Stimulated activated CD8-positive, alpha-beta memory T cell treated with anti-CD3 and anti-CD28 coated beads, Interleukin-15, amount 100 ng/mL, for 48 hours (primary cell): ENCODE data around the gene PTPRD.
"Not testable (repeated sequence)": the region's sequence is repeated elsewhere in the genome, so short reads cannot be mapped to it uniquely, and the experiment has no call there.

Experiments
- DNase-seq, 2 donors: peaks; one replicate each; pipeline ENCODE4 v3.0.0-alpha.2; 2020; ENCODE audit warnings: low read depth in 2 of 2

The PTPRD gene

GRCh38 chr9:9498846-9499245, 1114.0 kb downstream of the PTPRD start:
- DNase-seq = no peak

- no peak for DNase-seq
Measured at GRCh38 chr9:9498128-9498527, 1114.7 kb downstream of the PTPRD start.

- no peak for DNase-seq
Measured at GRCh38 chr9:9494336-9494735, 1118.5 kb downstream of the PTPRD start.

GRCh38 chr9:9492506-9492905, 1120.3 kb downstream of the PTPRD start:
- DNase-seq = no peak

GRCh38 chr9:9489183-9489582, 1123.6 kb downstream of the PTPRD start:
- no peak for DNase-seq

GRCh38 chr9:9483175-9483574, 1129.6 kb downstream of the PTPRD start:
- no peak for DNase-seq

- DNase-seq = no peak
Measured at GRCh38 chr9:9478741-9479140, 1134.1 kb downstream of the PTPRD start.

- DNase-seq = no peak
Measured at GRCh38 chr9:9469271-9469670, 1143.5 kb downstream of the PTPRD start.

GRCh38 chr9:9441874-9442273, 1170.9 kb downstream of the PTPRD start:
- DNase-seq = not testable (repeated sequence)

- DNase-seq = no peak
Measured at GRCh38 chr9:9437641-9438040, 1175.2 kb downstream of the PTPRD start.

GRCh38 chr9:9426454-9426853, 1186.3 kb downstream of the PTPRD start:
- not testable (repeated sequence) for DNase-seq

- DNase-seq = no peak
Measured at GRCh38 chr9:9412241-9412640, 1200.6 kb downstream of the PTPRD start.

GRCh38 chr9:9410736-9411135, 1202.1 kb downstream of the PTPRD start:
- DNase-seq = no peak

GRCh38 chr9:9399982-9400381, 1212.8 kb downstream of the PTPRD start:
- DNase-seq = no peak

GRCh38 chr9:9396518-9396917, 1216.3 kb downstream of the PTPRD start:
- DNase-seq = no peak

GRCh38 chr9:9395539-9395938, 1217.3 kb downstream of the PTPRD start:
- no peak for DNase-seq

- no peak for DNase-seq
Measured at GRCh38 chr9:9392755-9393154, 1220.0 kb downstream of the PTPRD start.

GRCh38 chr9:9389904-9390303, 1222.9 kb downstream of the PTPRD start:
- no peak for DNase-seq

GRCh38 chr9:9387511-9388115, 1225.2 kb downstream of the PTPRD start:
- no peak for DNase-seq

GRCh38 chr9:9362332-9362731, 1250.5 kb downstream of the PTPRD start:
- DNase-seq = no peak

- no peak for DNase-seq
Measured at GRCh38 chr9:9352877-9353481, 1259.8 kb downstream of the PTPRD start.

- DNase-seq = no peak
Measured at GRCh38 chr9:9341203-9341602, 1271.6 kb downstream of the PTPRD start.

GRCh38 chr9:9337129-9337528, 1275.7 kb downstream of the PTPRD start:
- DNase-seq = no peak

- no peak for DNase-seq
Measured at GRCh38 chr9:9326749-9327148, 1286.1 kb downstream of the PTPRD start.
